Large intestine (tissue), 3 donors: ENCODE data around the gene MED13L. TPM values are rescaled to one million over a fixed set of nuclear protein-coding genes. Genes with fewer than 3 reads are reported as not detected.

Experiments used
- DNase-seq, 2 donors: peaks; one replicate each; pipeline versions ENCODE4 v3.0.0 to v3.0.0-alpha.2; 2013
- H3K27ac ChIP-seq: one replicate; pipeline ENCODE4 v1.5.1; 2013; ENCODE audit warnings: low read length
- H3K27me3 ChIP-seq: 2 replicates; pipeline ENCODE4 v1.6.1; 2013; ENCODE audit warnings: low read length; ENCODE audit not compliant: control insufficient read depth, insufficient read depth
- H3K36me3 ChIP-seq: 2 replicates; pipeline ENCODE4 v1.6.1; 2013; ENCODE audit warnings: low read length; ENCODE audit not compliant: control insufficient read depth, insufficient read depth
- H3K4me1 ChIP-seq: one replicate; pipeline ENCODE4 v1.6.1; 2013; ENCODE audit warnings: low read length; ENCODE audit not compliant: control insufficient read depth, insufficient read depth
- H3K4me3 ChIP-seq: one replicate; pipeline ENCODE4 v1.5.1; 2013; ENCODE audit warnings: low read length
- H3K9me3 ChIP-seq: one replicate; pipeline ENCODE4 v1.6.1; 2013; ENCODE audit warnings: mild to moderate bottlenecking, low read depth, low read length, moderate library complexity; ENCODE audit not compliant: control insufficient read depth
- WGBS: methylation state at CpG from one replicate; pipeline ENCODE4 v1.1.5; 2013; ENCODE audit warnings: low lambda C conversion rate; ENCODE audit not compliant: insufficient coverage; 5-methylcytosine and 5-hydroxymethylcytosine counted together
- polyA plus RNA-seq: library from polyadenylated mRNA; unstranded; fragments of 120-200 nt; gene quantifications from one replicate; pipeline ENCODE4 v1.2.1, GENCODE V29; 2013

The MED13L gene
- polyA plus RNA-seq, 1 donor: 69.3 TPM

GRCh38 chr12:116010467-116010866 is 267.0 kb downstream of the MED13L start:
- WGBS: no CpG with 5 or more reads among the region's 3 CpGs
- Histone ChIP-seq H3K9me3 (no peaks in the 10 kb centered on the region), H3K27me3 (no peaks in the 10 kb centered on the region), H3K4me3 (no peak overlapping the region), H3K36me3 (peaks cover 62% of the 10 kb centered on the region), H3K4me1 (no peaks in the 10 kb centered on the region), H3K27ac (no peak overlapping the region)
- DNase-seq: no peak

- no peak overlapping the region for H3K27ac ChIP-seq
- H3K9me3 ChIP-seq: no peaks in the 10 kb centered on the region
- H3K27me3 ChIP-seq: no peaks in the 10 kb centered on the region
- DNase-seq: no peak
- peaks cover 59% of the 10 kb centered on the region for H3K36me3 ChIP-seq
- WGBS: no CpG with 5 or more reads among the region's 4 CpGs
- no peaks in the 10 kb centered on the region for H3K4me1 ChIP-seq
- H3K4me3 ChIP-seq: no peak overlapping the region
Observed at GRCh38 chr12:116009805-116010204, 267.7 kb downstream of the MED13L start.

DNA sequence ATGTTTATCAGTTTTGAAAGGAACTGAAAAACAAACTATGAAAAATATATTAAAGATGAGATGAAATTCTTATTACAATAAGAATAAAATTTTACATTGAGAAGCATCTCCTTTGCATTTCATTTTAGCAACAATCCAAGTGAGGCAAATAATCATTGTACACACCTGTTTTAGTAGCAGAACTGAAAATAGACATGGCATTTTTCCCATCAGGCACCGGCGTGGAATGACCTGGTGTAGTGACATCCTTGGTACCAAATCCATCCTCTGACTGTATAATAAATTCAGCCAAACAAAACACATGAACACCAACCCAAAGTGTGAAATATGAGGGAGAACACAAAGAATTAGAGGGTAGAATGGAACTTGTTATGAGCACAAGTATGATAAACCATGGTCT is 271.4 kb downstream of the MED13L start:
- Histone ChIP-seq H3K4me3 (no peak overlapping the region), H3K27ac (no peak overlapping the region), H3K36me3 (peaks cover 54% of the 10 kb centered on the region), H3K9me3 (no peaks in the 10 kb centered on the region), H3K4me1 (no peaks in the 10 kb centered on the region), H3K27me3 (no peaks in the 10 kb centered on the region)
- 100% methylated on average over 1 of the region's 2 CpGs for WGBS
- DNase-seq: no peak

GRCh38 chr12:116002890-116003536 is 274.5 kb downstream of the MED13L start:
- peak in 1 of 2 donors; percentile 6 for DNase-seq
- Histone ChIP-seq H3K4me3 (no peak overlapping the region), H3K9me3 (no peaks in the 10 kb centered on the region), H3K27me3 (no peaks in the 10 kb centered on the region), H3K4me1 (no peaks in the 10 kb centered on the region), H3K27ac (no peak overlapping the region), H3K36me3 (peaks cover 36% of the 10 kb centered on the region)
- WGBS: no CpG with 5 or more reads among the region's 6 CpGs

- H3K4me1 ChIP-seq: no peaks in the 10 kb centered on the region
- H3K36me3 ChIP-seq: peaks cover 39% of the 10 kb centered on the region
- 88% methylated on average over 1 of the region's 5 CpGs for WGBS
Observed at GRCh38 chr12:116000252-116000651, 277.2 kb downstream of the MED13L start.

GRCh38 chr12:115999582-115999981 is 277.9 kb downstream of the MED13L start:
- DNase-seq: no peak
- Histone ChIP-seq H3K27ac (no peak overlapping the region), H3K36me3 (peaks cover 46% of the 10 kb centered on the region), H3K4me3 (no peak overlapping the region), H3K27me3 (no peaks in the 10 kb centered on the region), H3K9me3 (no peaks in the 10 kb centered on the region), H3K4me1 (no peaks in the 10 kb centered on the region)
- 91% methylated on average over 2 of the region's 2 CpGs for WGBS

More at GRCh38 chr12:116000252-116000651, 277.2 kb downstream of the MED13L start:
- H3K9me3 ChIP-seq: no peaks in the 10 kb centered on the region
- no peaks in the 10 kb centered on the region for H3K27me3 ChIP-seq
- H3K4me3 ChIP-seq: no peak overlapping the region
- no peak overlapping the region for H3K27ac ChIP-seq
- DNase-seq: peak in 1 of 2 donors; percentile 11

GRCh38 chr12:115998794-115999478 is 278.6 kb downstream of the MED13L start:
- no peak overlapping the region for H3K4me3 ChIP-seq
- no peak for DNase-seq
- no peaks in the 10 kb centered on the region for H3K27me3 ChIP-seq
- H3K9me3 ChIP-seq: no peaks in the 10 kb centered on the region
- H3K36me3 ChIP-seq: peaks cover 48% of the 10 kb centered on the region
- 92% methylated on average over 4 of the region's 10 CpGs for WGBS
- H3K4me1 ChIP-seq: no peaks in the 10 kb centered on the region
- H3K27ac ChIP-seq: no peak overlapping the region

GRCh38 chr12:115998119-115998633 is 279.3 kb downstream of the MED13L start:
- H3K4me1 ChIP-seq: no peaks in the 10 kb centered on the region
- no peaks in the 10 kb centered on the region for H3K27me3 ChIP-seq
- no peaks in the 10 kb centered on the region for H3K9me3 ChIP-seq
- no peak overlapping the region for H3K27ac ChIP-seq
- peak; percentile 7 to 20 for DNase-seq
- H3K4me3 ChIP-seq: no peak overlapping the region
- no CpG with 5 or more reads among the region's 3 CpGs for WGBS
- H3K36me3 ChIP-seq: peaks cover 51% of the 10 kb centered on the region

DNA sequence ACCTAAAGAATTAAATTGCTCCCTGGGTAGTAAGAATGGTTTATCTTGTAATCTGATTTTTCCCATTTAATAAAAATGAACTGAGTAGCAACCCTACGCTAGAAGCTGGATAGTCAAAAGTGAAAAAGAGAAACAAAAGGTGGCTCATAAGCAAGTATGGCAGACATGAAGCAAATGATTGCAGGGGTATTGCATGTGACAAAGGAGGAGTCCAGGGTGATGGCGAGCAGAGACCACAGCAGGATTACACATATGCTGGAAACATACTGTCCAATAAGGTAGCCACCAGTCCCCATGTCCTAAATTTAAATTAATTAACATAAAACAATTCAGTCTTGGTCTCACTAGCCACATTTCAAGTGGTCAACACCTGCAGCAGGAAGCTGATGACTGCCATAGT is 283.8 kb downstream of the MED13L start:
- Histone ChIP-seq H3K9me3 (no peaks in the 10 kb centered on the region), H3K27me3 (no peaks in the 10 kb centered on the region), H3K27ac (no peak overlapping the region), H3K4me1 (no peaks in the 10 kb centered on the region), H3K4me3 (no peak overlapping the region), H3K36me3 (peaks cover 58% of the 10 kb centered on the region)
- 100% methylated on average over 1 of the region's 2 CpGs for WGBS
- no peak for DNase-seq

DNA sequence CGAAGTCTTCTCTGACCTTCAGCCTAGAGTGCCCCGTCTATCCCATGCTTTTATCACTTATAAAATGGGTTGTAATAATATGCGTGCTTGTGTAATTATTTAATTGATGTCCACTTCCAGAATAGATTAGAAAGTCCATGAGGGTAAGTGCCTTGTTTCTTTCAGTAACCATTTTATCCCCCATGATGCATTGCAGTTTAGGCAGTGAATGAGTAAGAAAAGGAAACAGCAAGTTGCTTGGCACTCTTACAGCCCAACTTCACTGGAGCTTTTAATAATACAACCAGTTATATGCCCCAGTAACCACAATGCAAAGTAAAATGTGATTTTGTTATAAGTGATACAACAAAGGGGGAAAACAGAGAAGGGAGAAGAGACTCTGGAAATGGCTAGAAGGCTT is 287.3 kb downstream of the MED13L start:
- no peak overlapping the region for H3K27ac ChIP-seq
- no CpG with 5 or more reads among the region's 3 CpGs for WGBS

More for the DNA sequence above, 287.3 kb downstream of the MED13L start:
- Histone ChIP-seq H3K4me3 (no peak overlapping the region), H3K27me3 (no peaks in the 10 kb centered on the region), H3K4me1 (no peaks in the 10 kb centered on the region), H3K9me3 (no peaks in the 10 kb centered on the region), H3K36me3 (peaks cover 53% of the 10 kb centered on the region)
- peak in 1 of 2 donors; percentile 5 for DNase-seq
